Fibroblast of skin of abdomen (primary cell): ENCODE measurements around the gene NAXD.
"Not testable (repeated sequence)": the region's sequence is repeated elsewhere in the genome, so short reads cannot be mapped to it uniquely, and the experiment has no call there.

Experiments
- DNase-seq: peaks from one replicate; pipeline ENCODE4 v3.0.0-alpha.2; 2013

NAXD gene

GRCh38 chr13:110665491-110666254, 50.3 kb downstream of the NAXD start:
- no peak for DNase-seq

- no peak for DNase-seq
Observed at GRCh38 chr13:110666255-110666533, 50.8 kb downstream of the NAXD start.

- no peak for DNase-seq
Observed at GRCh38 chr13:110669036-110669435, 53.7 kb downstream of the NAXD start.

- DNase-seq = not testable (repeated sequence)
Observed at GRCh38 chr13:110669814-110670213, 54.5 kb downstream of the NAXD start.

- no peak for DNase-seq
Observed at GRCh38 chr13:110676595-110677587, 61.5 kb downstream of the NAXD start.

- no peak for DNase-seq
Observed at GRCh38 chr13:110677731-110678545, 62.6 kb downstream of the NAXD start.

GRCh38 chr13:110680852-110681251, 65.5 kb downstream of the NAXD start:
- no peak for DNase-seq

GRCh38 chr13:110681868-110682550, 66.7 kb downstream of the NAXD start:
- no peak for DNase-seq

GRCh38 chr13:110682746-110683145, 67.4 kb downstream of the NAXD start:
- no peak for DNase-seq

GRCh38 chr13:110683203-110683883, 68.0 kb downstream of the NAXD start:
- no peak for DNase-seq

GRCh38 chr13:110683921-110684320, 68.6 kb downstream of the NAXD start:
- no peak for DNase-seq

GRCh38 chr13:110684388-110685056, 69.2 kb downstream of the NAXD start:
- no peak for DNase-seq

- DNase-seq = peak; percentile 61
Observed at GRCh38 chr13:110685305-110686020, 70.1 kb downstream of the NAXD start.

- no peak for DNase-seq
Observed at GRCh38 chr13:110687736-110688135, 72.4 kb downstream of the NAXD start.

GRCh38 chr13:110689041-110689440, 73.7 kb downstream of the NAXD start:
- no peak for DNase-seq
